NB4 (cell line): ENCODE data around the gene PAPSS1.

Experiments used
- DNase-seq: peaks from one replicate; pipeline ENCODE4 v3.0.0; 2010; ENCODE audit warnings: low read depth
- H3K4me3 ChIP-seq: one replicate; pipeline ENCODE4 v1.5.1; 2011; ENCODE audit warnings: mild to moderate bottlenecking, low read depth, low read length, moderate library complexity
- MYC ChIP-seq: IDR thresholded peaks from 2 replicates; pipeline ENCODE4 v1.6.1; 2011; ENCODE audit warnings: low read depth, low read length
- POLR2A ChIP-seq: IDR thresholded peaks from 2 replicates; pipeline ENCODE4 v1.6.1; 2011; ENCODE audit warnings: mild to moderate bottlenecking; ENCODE audit not compliant: insufficient read length; ENCODE audit errors: extremely low read depth
- TF ChIP-seq, protein P1 (sequence below): IDR thresholded peaks from one replicate; pipeline ENCODE4 v1.5.1; 2012; ENCODE audit warnings: low read depth, low read length
- TF ChIP-seq, protein P2 (sequence below): IDR thresholded peaks from 2 replicates; pipeline ENCODE4 v1.6.1; 2011; ENCODE audit warnings: low read depth, low read length

PAPSS1 gene

DNA sequence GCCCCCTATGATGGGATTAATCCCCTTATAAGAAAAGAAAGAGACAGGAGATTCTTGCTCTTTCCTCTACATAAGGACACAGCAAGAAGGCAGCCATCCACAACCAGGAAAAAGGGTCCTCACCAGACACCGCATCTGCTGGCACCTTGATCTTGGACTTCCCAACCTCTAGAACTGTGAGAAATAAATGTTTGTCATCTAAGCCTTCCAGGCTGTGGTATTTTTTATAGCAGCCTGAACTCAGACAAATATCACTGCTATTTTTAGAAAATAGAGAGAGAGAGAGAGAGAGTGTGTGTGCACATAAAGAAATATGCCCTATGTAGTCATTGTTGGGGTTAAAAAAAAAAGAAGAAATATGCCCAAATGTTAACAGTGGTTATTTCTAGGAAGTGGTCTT, 104.2 kb downstream of the PAPSS1 start:
- no peak overlapping the region for H3K4me3 ChIP-seq
- no peak for DNase-seq
- TF ChIP-seq, protein P1, sequence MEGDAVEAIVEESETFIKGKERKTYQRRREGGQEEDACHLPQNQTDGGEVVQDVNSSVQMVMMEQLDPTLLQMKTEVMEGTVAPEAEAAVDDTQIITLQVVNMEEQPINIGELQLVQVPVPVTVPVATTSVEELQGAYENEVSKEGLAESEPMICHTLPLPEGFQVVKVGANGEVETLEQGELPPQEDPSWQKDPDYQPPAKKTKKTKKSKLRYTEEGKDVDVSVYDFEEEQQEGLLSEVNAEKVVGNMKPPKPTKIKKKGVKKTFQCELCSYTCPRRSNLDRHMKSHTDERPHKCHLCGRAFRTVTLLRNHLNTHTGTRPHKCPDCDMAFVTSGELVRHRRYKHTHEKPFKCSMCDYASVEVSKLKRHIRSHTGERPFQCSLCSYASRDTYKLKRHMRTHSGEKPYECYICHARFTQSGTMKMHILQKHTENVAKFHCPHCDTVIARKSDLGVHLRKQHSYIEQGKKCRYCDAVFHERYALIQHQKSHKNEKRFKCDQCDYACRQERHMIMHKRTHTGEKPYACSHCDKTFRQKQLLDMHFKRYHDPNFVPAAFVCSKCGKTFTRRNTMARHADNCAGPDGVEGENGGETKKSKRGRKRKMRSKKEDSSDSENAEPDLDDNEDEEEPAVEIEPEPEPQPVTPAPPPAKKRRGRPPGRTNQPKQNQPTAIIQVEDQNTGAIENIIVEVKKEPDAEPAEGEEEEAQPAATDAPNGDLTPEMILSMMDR, result no peak
- TF ChIP-seq POLR2A, result no peak
- TF ChIP-seq, protein P2, sequence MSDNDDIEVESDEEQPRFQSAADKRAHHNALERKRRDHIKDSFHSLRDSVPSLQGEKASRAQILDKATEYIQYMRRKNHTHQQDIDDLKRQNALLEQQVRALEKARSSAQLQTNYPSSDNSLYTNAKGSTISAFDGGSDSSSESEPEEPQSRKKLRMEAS, result no peak
- TF ChIP-seq MYC, result no peak

DNA sequence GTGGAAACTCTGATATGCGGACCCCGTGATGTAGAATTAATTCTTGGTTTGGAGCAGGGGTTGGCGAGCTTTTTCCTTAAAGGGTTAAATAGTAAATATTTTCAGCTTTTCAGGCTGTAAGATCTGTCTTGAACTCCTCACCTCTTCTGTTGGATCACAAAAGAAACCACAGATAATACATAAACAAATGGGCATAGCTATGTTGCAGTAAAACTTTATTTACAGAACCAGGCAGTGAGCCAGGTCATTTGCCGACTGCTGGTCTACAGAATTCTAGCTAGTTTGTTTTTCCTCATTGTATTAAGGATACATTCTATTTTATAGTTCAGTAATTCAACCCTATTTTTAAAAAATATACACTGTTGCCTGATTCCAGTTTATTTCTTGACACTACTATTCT, 116.6 kb downstream of the PAPSS1 start:
- TF ChIP-seq, protein P2, result no peak
- TF ChIP-seq MYC (no peak), POLR2A (no peak)
- TF ChIP-seq, protein P1, result no peak
- H3K4me3 ChIP-seq, result no peak overlapping the region
- DNase-seq, result no peak

DNA sequence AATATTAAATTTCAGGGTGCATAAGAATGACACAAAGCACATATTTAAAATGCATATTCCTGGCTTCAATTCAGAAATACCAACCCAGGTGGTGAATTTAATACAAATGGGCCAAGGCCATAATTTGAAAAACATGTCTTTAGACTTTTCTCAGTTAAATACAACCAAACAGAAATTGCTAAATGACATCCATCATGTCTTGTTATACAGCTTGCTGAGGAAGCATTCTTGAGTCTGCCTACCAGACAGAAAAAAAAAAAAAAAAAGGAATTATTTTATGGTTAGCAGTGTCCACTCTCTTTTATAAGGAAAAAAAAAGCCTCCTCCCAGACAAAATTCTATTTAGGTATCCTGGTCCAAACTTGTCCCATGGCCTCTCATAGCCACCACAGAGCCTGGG, 119.1 kb downstream of the PAPSS1 start:
- H3K4me3 ChIP-seq, result no peak overlapping the region
- TF ChIP-seq MYC, result no peak
- no peak for TF ChIP-seq POLR2A
- TF ChIP-seq, protein P2, result no peak
- TF ChIP-seq, protein P1, result no peak
- no peak for DNase-seq

DNA sequence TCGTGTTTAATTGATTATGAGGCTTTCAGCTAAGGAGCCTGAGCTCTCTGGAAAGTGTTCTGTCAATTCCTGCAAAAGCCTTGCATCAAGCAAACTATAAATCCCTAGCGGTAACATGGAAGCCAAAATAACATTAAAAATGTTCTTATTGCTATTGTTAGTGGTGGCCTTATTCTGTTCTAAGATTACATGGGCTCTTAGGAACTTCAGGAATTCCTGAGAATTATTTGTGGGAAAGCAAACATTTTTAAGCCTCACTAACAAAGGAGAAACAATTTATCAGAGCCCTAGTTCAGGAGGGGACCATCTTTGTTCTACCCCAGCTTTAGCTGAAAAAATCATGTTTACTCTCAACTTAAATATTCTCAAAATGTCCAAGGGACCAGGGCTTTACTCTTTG, 119.6 kb downstream of the PAPSS1 start:
- no peak for DNase-seq
- H3K4me3 ChIP-seq, result no peak overlapping the region
- no peak for TF ChIP-seq MYC
- TF ChIP-seq, protein P2, result no peak
- TF ChIP-seq, protein P1, result no peak
- TF ChIP-seq POLR2A, result no peak

DNA sequence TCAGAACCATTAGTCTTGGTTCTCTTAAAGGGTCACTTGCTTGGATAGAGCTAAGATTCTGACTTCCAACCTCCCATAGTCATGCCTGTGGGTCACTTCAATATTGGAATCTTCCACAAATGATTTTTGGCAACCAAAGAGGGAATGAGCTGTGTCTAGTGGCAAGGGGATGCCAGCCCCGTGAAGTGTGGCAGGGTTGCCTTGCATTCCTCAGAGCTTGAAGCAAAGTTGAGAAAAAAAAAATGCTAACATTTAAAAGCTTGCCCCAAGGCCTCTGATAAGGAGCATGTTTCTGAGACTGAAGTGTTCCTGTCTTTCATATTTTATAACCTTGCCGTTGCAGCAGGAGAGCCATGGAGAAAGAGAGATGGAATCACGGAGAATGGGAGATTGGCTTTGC, 120.2 kb downstream of the PAPSS1 start:
- no peak overlapping the region for H3K4me3 ChIP-seq
- TF ChIP-seq POLR2A (no peak), MYC (no peak)
- TF ChIP-seq, protein P1, result no peak
- TF ChIP-seq, protein P2, result no peak
- no peak for DNase-seq

DNA sequence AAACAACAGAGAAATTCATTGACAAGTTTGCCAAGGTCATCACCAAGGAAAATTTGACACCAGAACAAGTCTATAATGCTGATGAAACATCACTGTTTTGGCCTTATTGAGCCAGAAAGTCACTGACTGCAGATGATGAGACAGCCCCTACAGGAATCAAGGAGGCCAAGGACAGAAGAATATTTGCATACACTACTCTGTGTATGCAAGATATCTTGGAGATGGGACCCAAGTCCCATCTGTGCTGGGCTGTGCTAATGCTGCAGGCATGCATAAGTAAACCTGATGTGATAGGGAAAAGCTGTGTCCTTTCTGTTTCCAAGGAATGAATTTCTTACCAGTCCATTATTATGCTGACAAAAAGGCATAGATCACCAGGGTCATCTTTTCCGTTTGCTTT, 126.8 kb downstream of the PAPSS1 start:
- no peak overlapping the region for H3K4me3 ChIP-seq
- TF ChIP-seq, protein P2, result no peak
- TF ChIP-seq POLR2A (no peak), MYC (no peak)
- TF ChIP-seq, protein P1, result no peak
- no peak for DNase-seq
